Mesendoderm (in vitro differentiated cells): Measurements from ENCODE around the gene ZNF618.

Source experiments
- DNase-seq: peaks from one replicate; pipeline ENCODE4 v3.0.0; 2013
- H2AK5ac ChIP-seq: 2 replicates; pipeline ENCODE4 v1.6.1; 2013; ENCODE audit warnings: low read length, inconsistent platforms
- H2BK120ac ChIP-seq: 2 replicates; pipeline ENCODE4 v1.6.1; 2013; ENCODE audit warnings: low read depth, mild to moderate bottlenecking, low read length, moderate library complexity, mixed read lengths
- H2BK15ac ChIP-seq: replicated peaks from 2 replicates; pipeline ENCODE4 v1.6.1; 2013; ENCODE audit warnings: low read depth, mild to moderate bottlenecking, moderate library complexity
- H2BK5ac ChIP-seq: 2 replicates; pipeline ENCODE4 v1.6.1; 2013; ENCODE audit warnings: low read length, inconsistent platforms
- H3K18ac ChIP-seq: 2 replicates; pipeline ENCODE4 v1.6.1; 2013; ENCODE audit warnings: mild to moderate bottlenecking, low read length, mixed read lengths
- H3K23ac ChIP-seq: one replicate; pipeline ENCODE4 v1.6.1; 2013; ENCODE audit warnings: low read length
- H3K27ac ChIP-seq: 2 replicates; pipeline ENCODE4 v1.5.1; 2013; ENCODE audit warnings: low read depth, mild to moderate bottlenecking, inconsistent platforms, low read length, moderate library complexity
- H3K27me3 ChIP-seq: 2 replicates; pipeline ENCODE4 v1.6.1; 2013; ENCODE audit warnings: low read length, control low read depth, mild to moderate bottlenecking, inconsistent platforms; ENCODE audit not compliant: insufficient read depth, poor library complexity
- H3K36me3 ChIP-seq: 2 replicates; pipeline ENCODE4 v1.6.1; 2013; ENCODE audit warnings: low read length, inconsistent platforms; ENCODE audit not compliant: control insufficient read depth, insufficient read depth
- H3K4ac ChIP-seq: one replicate; pipeline ENCODE4 v1.6.1; 2013; ENCODE audit warnings: low read depth, mild to moderate bottlenecking, low read length, moderate library complexity
- H3K4me1 ChIP-seq: 2 replicates; pipeline ENCODE4 v1.6.1; 2013; ENCODE audit warnings: low read depth, low read length, inconsistent platforms; ENCODE audit not compliant: control insufficient read depth
- H3K4me2 ChIP-seq: 2 replicates; pipeline ENCODE4 v1.6.1; 2013; ENCODE audit warnings: low read length
- H3K4me3 ChIP-seq: 2 replicates; pipeline ENCODE4 v1.5.1; 2013; ENCODE audit warnings: mild to moderate bottlenecking, low read length
- H3K56ac ChIP-seq: one replicate; pipeline ENCODE4 v1.6.1; 2013; ENCODE audit warnings: low read length
- H3K79me1 ChIP-seq: 2 replicates; pipeline ENCODE4 v1.6.1; 2013; ENCODE audit warnings: low read length, inconsistent platforms
- H3K79me2 ChIP-seq: 2 replicates; pipeline ENCODE4 v1.6.1; 2013; ENCODE audit warnings: mild to moderate bottlenecking, low read length; ENCODE audit not compliant: control insufficient read depth, insufficient read depth
- H3K9ac ChIP-seq: 2 replicates; pipeline ENCODE4 v1.6.1; 2013; ENCODE audit warnings: low read length, inconsistent platforms
- H4K5ac ChIP-seq: one replicate; pipeline ENCODE4 v1.6.1; 2013; ENCODE audit warnings: low read length
- H4K8ac ChIP-seq: one replicate; pipeline ENCODE4 v1.6.1; 2013; ENCODE audit warnings: low read depth, mild to moderate bottlenecking, control low read depth, low read length, moderate library complexity
- WGBS: extraction: QIAGEN DNeasy Blood & Tissue Kit; methylation state at CpG from one replicate; pipeline ENCODE4 v1.1.7; 2013; ENCODE audit warnings: low lambda C conversion rate, missing lambda C conversion rate; ENCODE audit not compliant: insufficient coverage; ENCODE audit errors: extremely low coverage; 5-methylcytosine and 5-hydroxymethylcytosine counted together

The ZNF618 gene

GRCh38 chr9:114099669-114100270, 223.7 kb downstream of the ZNF618 start:
- no CpG with 5 or more reads among the region's 2 CpGs for WGBS
- no peak overlapping the region for H3K4ac ChIP-seq
- no peak for DNase-seq
- no peak overlapping the region for H3K4me3 ChIP-seq
- no peaks in the 10 kb centered on the region for H3K79me1 ChIP-seq
- no peak overlapping the region for H2BK5ac ChIP-seq
- no peak overlapping the region for H4K5ac ChIP-seq
- H3K4me2 ChIP-seq, result no peak overlapping the region
- H3K18ac ChIP-seq, result no peak overlapping the region
- no peak overlapping the region for H3K56ac ChIP-seq
- no peak overlapping the region for H2AK5ac ChIP-seq
- no peak overlapping the region for H3K23ac ChIP-seq
- no peaks in the 10 kb centered on the region for H3K79me2 ChIP-seq
- H2BK120ac ChIP-seq, result no peak overlapping the region
- H3K27ac ChIP-seq, result no peak overlapping the region
- H3K27me3 ChIP-seq, result no peaks in the 10 kb centered on the region
- no peak overlapping the region for H3K9ac ChIP-seq
- no peaks in the 10 kb centered on the region for H3K36me3 ChIP-seq
- no peaks in the 10 kb centered on the region for H3K4me1 ChIP-seq
- H4K8ac ChIP-seq, result no peak overlapping the region
- no peak overlapping the region for H2BK15ac ChIP-seq

GRCh38 chr9:114100536-114100935, 224.4 kb downstream of the ZNF618 start:
- Histone ChIP-seq H4K5ac (no peak overlapping the region), H3K9ac (no peak overlapping the region), H3K4me2 (no peak overlapping the region), H3K27ac (no peak overlapping the region), H2BK120ac (no peak overlapping the region), H3K36me3 (no peaks in the 10 kb centered on the region), H3K4me3 (no peak overlapping the region), H3K23ac (no peak overlapping the region), H3K56ac (no peak overlapping the region), H3K4me1 (no peaks in the 10 kb centered on the region), H3K18ac (no peak overlapping the region), H3K79me2 (no peaks in the 10 kb centered on the region), H4K8ac (no peak overlapping the region), H3K4ac (no peak overlapping the region), H2BK15ac (no peak overlapping the region), H3K27me3 (no peaks in the 10 kb centered on the region), H2AK5ac (no peak overlapping the region), H2BK5ac (no peak overlapping the region), H3K79me1 (no peaks in the 10 kb centered on the region)
- no CpG with 5 or more reads among the region's 1 CpG for WGBS
- DNase-seq, result no peak

DNA sequence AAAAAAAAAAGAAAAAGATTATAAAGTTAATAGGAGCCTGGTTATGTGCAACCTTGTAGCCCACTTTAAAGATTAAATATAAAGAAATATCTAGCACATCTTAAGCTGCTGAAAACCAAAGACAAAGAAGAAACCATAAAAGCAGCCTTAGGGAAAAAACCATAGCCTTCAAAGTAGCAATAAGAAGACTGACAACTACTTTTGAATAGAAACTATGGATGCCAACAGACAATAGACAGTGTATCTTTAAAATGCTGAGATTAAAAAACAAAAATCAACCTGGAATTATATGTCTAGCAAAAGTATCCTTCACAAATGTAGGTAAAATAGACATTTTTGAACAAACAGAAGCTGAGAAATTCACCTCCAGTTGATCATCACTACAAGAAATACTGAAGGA, 226.4 kb downstream of the ZNF618 start:
- Histone ChIP-seq H2AK5ac (no peak overlapping the region), H3K36me3 (no peaks in the 10 kb centered on the region), H3K4me2 (no peak overlapping the region), H4K8ac (no peak overlapping the region), H3K4me1 (no peaks in the 10 kb centered on the region), H4K5ac (no peak overlapping the region), H2BK5ac (no peak overlapping the region), H3K4ac (no peak overlapping the region), H3K27me3 (no peaks in the 10 kb centered on the region), H2BK15ac (no peak overlapping the region), H2BK120ac (no peak overlapping the region), H3K79me2 (no peaks in the 10 kb centered on the region), H3K23ac (no peak overlapping the region), H3K56ac (no peak overlapping the region), H3K27ac (no peak overlapping the region), H3K4me3 (no peak overlapping the region), H3K18ac (no peak overlapping the region), H3K79me1 (no peaks in the 10 kb centered on the region), H3K9ac (no peak overlapping the region)
- DNase-seq, result no peak

- no peak for DNase-seq
- Histone ChIP-seq H2BK5ac (no peak overlapping the region), H3K79me1 (no peaks in the 10 kb centered on the region), H3K23ac (no peak overlapping the region), H3K27me3 (no peaks in the 10 kb centered on the region), H4K8ac (no peak overlapping the region), H3K4me1 (no peaks in the 10 kb centered on the region), H3K18ac (no peak overlapping the region), H3K79me2 (no peaks in the 10 kb centered on the region), H3K4me2 (no peak overlapping the region), H2BK15ac (no peak overlapping the region), H3K4ac (no peak overlapping the region), H2BK120ac (no peak overlapping the region), H4K5ac (no peak overlapping the region), H3K36me3 (no peaks in the 10 kb centered on the region), H2AK5ac (no peak overlapping the region), H3K4me3 (no peak overlapping the region), H3K56ac (no peak overlapping the region), H3K27ac (no peak overlapping the region), H3K9ac (no peak overlapping the region)
- WGBS, result no CpG with 5 or more reads among the region's 5 CpGs
These were observed 229.1 kb downstream of the ZNF618 start for GRCh38 chr9:114105236-114105635.
